Ishikawa (cell line): Measurements from ENCODE around the gene SLC1A2.

Experiments used
- CEBPB ChIP-seq: IDR thresholded peaks from 2 replicates; pipeline ENCODE4 v1.6.1; 2012
- CREB1 ChIP-seq: IDR thresholded peaks from 2 replicates; pipeline ENCODE4 v1.6.1; 2012; ENCODE audit warnings: low read depth
- EGR1 ChIP-seq: IDR thresholded peaks from 2 replicates; pipeline ENCODE4 v1.6.1; 2012
- EP300 ChIP-seq: IDR thresholded peaks from 2 replicates; pipeline ENCODE4 v1.6.1; 2012; ENCODE audit warnings: borderline replicate concordance
- FOXM1 ChIP-seq: IDR thresholded peaks from 2 replicates; pipeline ENCODE4 v1.6.1; 2012; ENCODE audit warnings: low read depth, borderline replicate concordance
- NFIC ChIP-seq: IDR thresholded peaks from 2 replicates; pipeline ENCODE4 v1.6.1; 2012
- RAD21 ChIP-seq: IDR thresholded peaks from 2 replicates; pipeline ENCODE4 v1.6.1; 2012; ENCODE audit warnings: low read depth
- TAF1 ChIP-seq: IDR thresholded peaks from 2 replicates; pipeline ENCODE4 v1.6.1; 2012; ENCODE audit warnings: low read depth, mild to moderate bottlenecking
- TCF12 ChIP-seq: IDR thresholded peaks from 2 replicates; pipeline ENCODE4 v1.6.1; 2012; ENCODE audit warnings: low read depth
- TEAD4 ChIP-seq: IDR thresholded peaks from 2 replicates; pipeline ENCODE4 v1.6.1; 2012
- YY1 ChIP-seq: IDR thresholded peaks from 2 replicates; pipeline ENCODE4 v1.6.1; 2012; ENCODE audit warnings: low read depth
- ZBTB7A ChIP-seq: IDR thresholded peaks from 2 replicates; pipeline ENCODE4 v1.6.1; 2012; ENCODE audit warnings: low read depth
- TF ChIP-seq, protein P1 (sequence below): IDR thresholded peaks from 2 replicates; pipeline ENCODE4 v1.6.1; 2012; ENCODE audit warnings: low read depth, mild to moderate bottlenecking
- TF ChIP-seq, protein P2 (sequence below): IDR thresholded peaks from 2 replicates; pipeline ENCODE4 v1.6.1; 2012
- TF ChIP-seq, protein P3 (sequence below): IDR thresholded peaks from 2 replicates; pipeline ENCODE4 v1.6.1; 2012

The SLC1A2 gene

DNA sequence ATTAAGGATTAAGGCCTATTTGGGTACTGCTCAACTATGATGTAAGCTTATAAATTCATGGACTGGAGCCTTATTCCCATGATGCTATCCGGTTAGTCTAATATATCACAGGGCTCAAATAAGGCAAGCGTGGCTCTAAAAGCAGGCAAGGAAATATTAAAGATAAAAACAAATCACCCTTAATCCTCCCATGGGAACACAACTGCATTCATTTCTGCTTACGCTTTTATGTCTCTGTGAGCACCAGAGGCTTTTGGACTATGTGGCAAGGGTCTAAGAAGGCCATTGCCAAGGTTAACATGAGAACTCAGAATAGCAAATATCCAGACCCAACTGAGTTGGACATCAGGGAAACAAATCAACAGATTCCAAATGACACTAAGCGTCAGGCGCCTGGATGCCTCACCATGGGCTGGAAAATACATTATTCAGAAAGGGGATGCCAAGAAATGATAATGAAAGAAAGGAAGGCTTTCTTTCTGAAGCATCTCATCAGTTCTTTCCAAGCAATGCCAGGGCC lies 138.1 kb downstream of the SLC1A2 start:
- TF ChIP-seq NFIC (no peak), RAD21 (no peak), CEBPB (no peak), YY1 (no peak), TCF12 (no peak), TEAD4 (no peak), EP300 (no peak), TAF1 (no peak)
- TF ChIP-seq, protein P1, sequence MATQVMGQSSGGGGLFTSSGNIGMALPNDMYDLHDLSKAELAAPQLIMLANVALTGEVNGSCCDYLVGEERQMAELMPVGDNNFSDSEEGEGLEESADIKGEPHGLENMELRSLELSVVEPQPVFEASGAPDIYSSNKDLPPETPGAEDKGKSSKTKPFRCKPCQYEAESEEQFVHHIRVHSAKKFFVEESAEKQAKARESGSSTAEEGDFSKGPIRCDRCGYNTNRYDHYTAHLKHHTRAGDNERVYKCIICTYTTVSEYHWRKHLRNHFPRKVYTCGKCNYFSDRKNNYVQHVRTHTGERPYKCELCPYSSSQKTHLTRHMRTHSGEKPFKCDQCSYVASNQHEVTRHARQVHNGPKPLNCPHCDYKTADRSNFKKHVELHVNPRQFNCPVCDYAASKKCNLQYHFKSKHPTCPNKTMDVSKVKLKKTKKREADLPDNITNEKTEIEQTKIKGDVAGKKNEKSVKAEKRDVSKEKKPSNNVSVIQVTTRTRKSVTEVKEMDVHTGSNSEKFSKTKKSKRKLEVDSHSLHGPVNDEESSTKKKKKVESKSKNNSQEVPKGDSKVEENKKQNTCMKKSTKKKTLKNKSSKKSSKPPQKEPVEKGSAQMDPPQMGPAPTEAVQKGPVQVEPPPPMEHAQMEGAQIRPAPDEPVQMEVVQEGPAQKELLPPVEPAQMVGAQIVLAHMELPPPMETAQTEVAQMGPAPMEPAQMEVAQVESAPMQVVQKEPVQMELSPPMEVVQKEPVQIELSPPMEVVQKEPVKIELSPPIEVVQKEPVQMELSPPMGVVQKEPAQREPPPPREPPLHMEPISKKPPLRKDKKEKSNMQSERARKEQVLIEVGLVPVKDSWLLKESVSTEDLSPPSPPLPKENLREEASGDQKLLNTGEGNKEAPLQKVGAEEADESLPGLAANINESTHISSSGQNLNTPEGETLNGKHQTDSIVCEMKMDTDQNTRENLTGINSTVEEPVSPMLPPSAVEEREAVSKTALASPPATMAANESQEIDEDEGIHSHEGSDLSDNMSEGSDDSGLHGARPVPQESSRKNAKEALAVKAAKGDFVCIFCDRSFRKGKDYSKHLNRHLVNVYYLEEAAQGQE: no peak
- TF ChIP-seq, protein P2, sequence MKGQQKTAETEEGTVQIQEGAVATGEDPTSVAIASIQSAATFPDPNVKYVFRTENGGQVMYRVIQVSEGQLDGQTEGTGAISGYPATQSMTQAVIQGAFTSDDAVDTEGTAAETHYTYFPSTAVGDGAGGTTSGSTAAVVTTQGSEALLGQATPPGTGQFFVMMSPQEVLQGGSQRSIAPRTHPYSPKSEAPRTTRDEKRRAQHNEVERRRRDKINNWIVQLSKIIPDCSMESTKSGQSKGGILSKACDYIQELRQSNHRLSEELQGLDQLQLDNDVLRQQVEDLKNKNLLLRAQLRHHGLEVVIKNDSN: no peak

GRCh38 chr11:35280727-35281126 lies 138.6 kb downstream of the SLC1A2 start:
- no peak for TF ChIP-seq FOXM1
- no peak for TF ChIP-seq EGR1
- no peak for TF ChIP-seq ZBTB7A
- TF ChIP-seq TCF12: no peak
- TF ChIP-seq RAD21: no peak
- TF ChIP-seq NFIC: no peak
- TF ChIP-seq TAF1: no peak
- TF ChIP-seq, protein P2: no peak
- no peak for TF ChIP-seq CREB1
- TF ChIP-seq YY1: no peak
- no peak for TF ChIP-seq CEBPB
- TF ChIP-seq TEAD4: no peak
- TF ChIP-seq, protein P1: no peak
- TF ChIP-seq, protein P3, sequence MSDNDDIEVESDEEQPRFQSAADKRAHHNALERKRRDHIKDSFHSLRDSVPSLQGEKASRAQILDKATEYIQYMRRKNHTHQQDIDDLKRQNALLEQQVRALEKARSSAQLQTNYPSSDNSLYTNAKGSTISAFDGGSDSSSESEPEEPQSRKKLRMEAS: no peak
- TF ChIP-seq EP300: no peak

DNA sequence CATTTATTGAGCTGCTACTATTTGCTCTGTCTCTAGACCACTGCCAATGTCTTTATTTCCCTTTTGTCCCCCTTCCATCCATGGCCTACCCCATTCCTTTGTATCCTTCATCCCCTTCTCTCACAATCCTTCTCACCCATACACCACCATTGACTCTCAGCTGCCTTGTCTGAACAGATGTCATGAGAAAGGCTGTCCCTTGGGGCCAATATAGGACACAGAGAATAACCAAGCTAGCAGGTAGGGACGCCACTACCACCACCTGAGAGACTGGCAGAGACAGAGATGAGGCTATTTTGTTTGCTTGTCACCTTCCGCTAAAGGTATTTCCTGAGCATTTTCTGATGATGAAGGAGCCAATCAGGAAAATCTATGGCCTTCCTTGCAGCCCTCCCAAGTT lies 141.5 kb downstream of the SLC1A2 start:
- TF ChIP-seq RAD21 (no peak), EGR1 (no peak), ZBTB7A (no peak), EP300 (no peak), CEBPB (no peak), CREB1 (no peak), FOXM1 (no peak), TEAD4 (no peak), YY1 (no peak), TCF12 (no peak), TAF1 (no peak), NFIC (no peak)
- TF ChIP-seq, protein P3: no peak
- TF ChIP-seq, protein P1: no peak
- TF ChIP-seq, protein P2: no peak

GRCh38 chr11:35276396-35277145 lies 142.8 kb downstream of the SLC1A2 start:
- TF ChIP-seq, protein P3: peak; percentile 20; the same call in 1 of the 2 replicates
- no peak for TF ChIP-seq FOXM1
